ENCODE measurements around the gene FBXO24.
A peak's percentile ranks its signal among the peaks of the same experiment; 100 is the strongest.

FBXO24 gene

GRCh38 chr7:100609958-100610357 lies 23.8 kb downstream of the FBXO24 start:
- no peaks in the 10 kb centered on the region for H3K9me3 Mint-ChIP-seq (ENCODE audit: low read depth)
- H3K36me3 Mint-ChIP-seq = peaks cover 3% of the 10 kb centered on the region
- H3K4me1 Mint-ChIP-seq (ENCODE audit: low read depth) = peaks cover 27% of the 10 kb centered on the region
- H3K27me3 Mint-ChIP-seq = no peaks in the 10 kb centered on the region
- H3K4me3 Mint-ChIP-seq = no peak overlapping the region
- no peak overlapping the region for H3K27ac Mint-ChIP-seq

GRCh38 chr7:100611983-100612729 lies 26.0 kb downstream of the FBXO24 start, which contains the start of gene MOSPD3:
Gene MOSPD3 (plus strand): TSS chr7:100612540. CDS start chr7:100612792, 252 bp downstream.
- Mint-ChIP-seq H3K27ac (peak within 1 kb of the TSS; percentile 99), H3K27me3 (no peaks in the 10 kb centered on the region), H3K9me3 (ENCODE audit: low read depth) (no peaks in the 10 kb centered on the region), H3K4me1 (ENCODE audit: low read depth) (peaks cover 21% of the 10 kb centered on the region), H3K4me3 (peak within 1 kb of the TSS; percentile 99), H3K36me3 (peaks cover 3% of the 10 kb centered on the region)

- no peaks in the 10 kb centered on the region for H3K9me3 Mint-ChIP-seq (ENCODE audit: low read depth)
- H3K4me1 Mint-ChIP-seq (ENCODE audit: low read depth) = peaks cover 21% of the 10 kb centered on the region
- H3K27ac Mint-ChIP-seq = peak overlapping the region; percentile 50
- peak overlapping the region; percentile 99 for H3K4me3 Mint-ChIP-seq
- H3K27me3 Mint-ChIP-seq = no peaks in the 10 kb centered on the region
- H3K36me3 Mint-ChIP-seq = peaks cover 3% of the 10 kb centered on the region
Measured at GRCh38 chr7:100612730-100613390, 26.7 kb downstream of the FBXO24 start.

GRCh38 chr7:100613412-100614175 lies 27.5 kb downstream of the FBXO24 start:
- Mint-ChIP-seq H3K36me3 (peaks cover 3% of the 10 kb centered on the region), H3K27me3 (no peaks in the 10 kb centered on the region), H3K27ac (peak overlapping the region; percentile 73), H3K4me3 (peak overlapping the region; percentile 85), H3K4me1 (ENCODE audit: low read depth) (peaks cover 21% of the 10 kb centered on the region), H3K9me3 (ENCODE audit: low read depth) (no peaks in the 10 kb centered on the region)

GRCh38 chr7:100614308-100614861 lies 28.3 kb downstream of the FBXO24 start:
- Mint-ChIP-seq H3K36me3 (peaks cover 3% of the 10 kb centered on the region), H3K4me3 (peak overlapping the region; percentile 85), H3K4me1 (ENCODE audit: low read depth) (peaks cover 21% of the 10 kb centered on the region), H3K27me3 (no peaks in the 10 kb centered on the region), H3K27ac (peak overlapping the region; percentile 73), H3K9me3 (ENCODE audit: low read depth) (no peaks in the 10 kb centered on the region)

GRCh38 chr7:100620239-100620638 lies 34.1 kb downstream of the FBXO24 start:
- Mint-ChIP-seq H3K27me3 (no peaks in the 10 kb centered on the region), H3K4me3 (no peak overlapping the region), H3K9me3 (ENCODE audit: low read depth) (no peaks in the 10 kb centered on the region), H3K27ac (no peak overlapping the region), H3K36me3 (peaks cover 2% of the 10 kb centered on the region), H3K4me1 (ENCODE audit: low read depth) (peaks cover 3% of the 10 kb centered on the region)

- Mint-ChIP-seq H3K36me3 (peaks cover 2% of the 10 kb centered on the region), H3K27me3 (no peaks in the 10 kb centered on the region), H3K9me3 (ENCODE audit: low read depth) (no peaks in the 10 kb centered on the region), H3K4me1 (ENCODE audit: low read depth) (peaks cover 4% of the 10 kb centered on the region), H3K27ac (no peak overlapping the region), H3K4me3 (no peak overlapping the region)
Measured at GRCh38 chr7:100620804-100621203, 34.7 kb downstream of the FBXO24 start.

GRCh38 chr7:100621554-100621953 lies 35.4 kb downstream of the FBXO24 start:
- H3K27me3 Mint-ChIP-seq = no peaks in the 10 kb centered on the region
- no peak overlapping the region for H3K4me3 Mint-ChIP-seq
- H3K36me3 Mint-ChIP-seq = peaks cover 2% of the 10 kb centered on the region
- no peak overlapping the region for H3K27ac Mint-ChIP-seq
- H3K9me3 Mint-ChIP-seq (ENCODE audit: low read depth) = no peaks in the 10 kb centered on the region
- peaks cover 7% of the 10 kb centered on the region for H3K4me1 Mint-ChIP-seq (ENCODE audit: low read depth)

- Mint-ChIP-seq H3K4me3 (no peak overlapping the region), H3K36me3 (peaks cover 2% of the 10 kb centered on the region), H3K27me3 (no peaks in the 10 kb centered on the region), H3K9me3 (ENCODE audit: low read depth) (no peaks in the 10 kb centered on the region), H3K4me1 (ENCODE audit: low read depth) (peaks cover 19% of the 10 kb centered on the region), H3K27ac (no peak overlapping the region)
Measured at GRCh38 chr7:100623951-100624824, 38.1 kb downstream of the FBXO24 start.

GRCh38 chr7:100626055-100626454 lies 39.9 kb downstream of the FBXO24 start:
- Mint-ChIP-seq H3K9me3 (ENCODE audit: low read depth) (no peaks in the 10 kb centered on the region), H3K27ac (no peak overlapping the region), H3K4me3 (peak overlapping the region; percentile 76), H3K36me3 (no peaks in the 10 kb centered on the region), H3K27me3 (no peaks in the 10 kb centered on the region), H3K4me1 (ENCODE audit: low read depth) (peaks cover 30% of the 10 kb centered on the region)

GRCh38 chr7:100626530-100627237 lies 40.6 kb downstream of the FBXO24 start:
- H3K4me1 Mint-ChIP-seq (ENCODE audit: low read depth) = peaks cover 30% of the 10 kb centered on the region
- no peaks in the 10 kb centered on the region for H3K9me3 Mint-ChIP-seq (ENCODE audit: low read depth)
- H3K4me3 Mint-ChIP-seq = peak overlapping the region; percentile 76
- no peaks in the 10 kb centered on the region for H3K27me3 Mint-ChIP-seq
- peak overlapping the region; percentile 78 for H3K27ac Mint-ChIP-seq
- H3K36me3 Mint-ChIP-seq = no peaks in the 10 kb centered on the region

GRCh38 chr7:100627238-100627549 lies 41.1 kb downstream of the FBXO24 start:
- Mint-ChIP-seq H3K27ac (no peak overlapping the region), H3K36me3 (no peaks in the 10 kb centered on the region), H3K4me1 (ENCODE audit: low read depth) (peaks cover 30% of the 10 kb centered on the region), H3K9me3 (ENCODE audit: low read depth) (no peaks in the 10 kb centered on the region), H3K4me3 (peak overlapping the region; percentile 76), H3K27me3 (no peaks in the 10 kb centered on the region)

- Mint-ChIP-seq H3K27me3 (no peaks in the 10 kb centered on the region), H3K4me3 (no peak overlapping the region), H3K9me3 (ENCODE audit: low read depth) (no peaks in the 10 kb centered on the region), H3K4me1 (ENCODE audit: low read depth) (peaks cover 30% of the 10 kb centered on the region), H3K36me3 (no peaks in the 10 kb centered on the region), H3K27ac (peak overlapping the region; percentile 46)
Measured at GRCh38 chr7:100629117-100629716, 43.1 kb downstream of the FBXO24 start.
